SK-N-SH treated with all-trans-retinoic acid at 6 μM for 48 hours (cell line): ENCODE data around the gene MAP3K12.

Experiments
- ARNTL ChIP-seq: fragments of 450-650 bp; formaldehyde crosslinking; IDR thresholded peaks from 2 replicates; pipeline ENCODE4 v1.5.0; 2020; ENCODE audit warnings: low read depth, mild to moderate bottlenecking, moderate library complexity, borderline replicate concordance
- CREB5 ChIP-seq: fragments of 250-450 bp; sonication (Bioruptor Pico); IDR thresholded peaks from 2 replicates; pipeline ENCODE4 v1.5.1; 2020; ENCODE audit warnings: low read depth, mild to moderate bottlenecking, moderate library complexity
- ESRRG ChIP-seq: fragments of 250-450 bp; sonication (Bioruptor Pico); IDR thresholded peaks from 2 replicates; pipeline ENCODE4 v1.6.1; 2021; ENCODE audit warnings: mild to moderate bottlenecking
- PATZ1 ChIP-seq: fragments of 250-450 bp; sonication (Bioruptor Pico); IDR thresholded peaks from 2 replicates; pipeline ENCODE4 v1.8.0; 2020; ENCODE audit warnings: mild to moderate bottlenecking, moderate library complexity, borderline replicate concordance
- POU6F1 ChIP-seq: fragments of 250-450 bp; sonication (Bioruptor Pico); IDR thresholded peaks from 2 replicates; pipeline ENCODE4 v1.8.0; 2021; ENCODE audit warnings: low read depth, mild to moderate bottlenecking, moderate library complexity, borderline replicate concordance
- PPARA ChIP-seq: fragments of 250-450 bp; sonication (Bioruptor Pico); IDR thresholded peaks from 2 replicates; pipeline ENCODE4 v1.5.0; 2020; ENCODE audit warnings: mild to moderate bottlenecking, borderline replicate concordance
- TOX ChIP-seq: fragments of 250-450 bp; sonication (Bioruptor Pico); IDR thresholded peaks from 2 replicates; pipeline ENCODE4 v1.8.0; 2021; ENCODE audit warnings: mild to moderate bottlenecking, moderate library complexity, borderline replicate concordance
- ZFP3 ChIP-seq: fragments of 250-450 bp; sonication (Bioruptor Pico); IDR thresholded peaks from 2 replicates; pipeline ENCODE4 v1.5.0; 2020; ENCODE audit warnings: mild to moderate bottlenecking, moderate library complexity
- ZFP30 ChIP-seq: fragments of 450-650 bp; formaldehyde crosslinking; IDR thresholded peaks from 2 replicates; pipeline ENCODE4 v1.5.0; 2022; ENCODE audit warnings: mild to moderate bottlenecking, moderate library complexity

GRCh38 chr12:53474819-53475218, 24.4 kb downstream of the MAP3K12 start:
- TF ChIP-seq ZFP30 (no peak), ESRRG (CRISPR knock-in tag) (no peak), ARNTL (CRISPR knock-in tag) (no peak), POU6F1 (no peak), TOX (CRISPR knock-in tag) (no peak), CREB5 (CRISPR knock-in tag) (no peak), ZFP3 (CRISPR knock-in tag) (no peak), PATZ1 (CRISPR knock-in tag) (no peak), PPARA (CRISPR knock-in tag) (no peak)
